Measurements from ENCODE around the gene GGT6. TPM values are rescaled to one million over a fixed set of nuclear protein-coding genes. Genes with fewer than 3 reads are reported as not detected.

Gene GGT6
- total RNA-seq, 1 experiment from 2014 or later: 3.7 TPM

GRCh38 chr17:4600563-4600962 is 40.2 kb upstream of the GGT6 start:
- Histone ChIP-seq H3K27ac (no peak overlapping the region), H3K79me2 (ENCODE audit: low read depth) (no peaks in the 10 kb centered on the region), H4K20me1 (ENCODE audit: insufficient read depth) (no peaks in the 10 kb centered on the region), H2AFZ (no peak overlapping the region), H3K27me3 (ENCODE audit: insufficient read depth, low read depth) (peaks cover 31% of the 10 kb centered on the region), H3K9me3 (ENCODE audit: insufficient read depth, low read depth) (no peaks in the 10 kb centered on the region), H3K36me3 (ENCODE audit: low read depth) (no peaks in the 10 kb centered on the region), H3K4me1 (replicated peaks; ENCODE audit: insufficient read depth) (peaks cover 16% of the 10 kb centered on the region), H3F3A (ENCODE audit: insufficient read depth, low read depth) (peaks cover 13% of the 10 kb centered on the region; the same call in 1 of the 2 replicates), H3K4me3 (no peak overlapping the region), H3K4me2 (peak overlapping the region; percentile 37), H3K9me2 (ENCODE audit: insufficient read depth) (no peaks in the 10 kb centered on the region)
- no peak for DNase-seq
- ChIA-PET CTCF (interaction anchor here (0.5 to 0.6 kb wide), 3 partner anchors 25 to 211 kb away, joined by 4 to 7 read pairs (median 6); no protein-coding TSS in a partner anchor), POLR2A (ENCODE audit: unreplicated experiment) (interaction anchor here (0.5 to 0.7 kb wide), 2 partner anchors 23 to 313 kb away, joined by 5 to 8 read pairs; no protein-coding TSS in a partner anchor)
- intact Hi-C loops (cut with micrococcal nuclease; ENCODE audit: unreplicated experiment): no loop called here
- TF ChIP-seq EZH2 (IDR thresholded peaks at IDR 0.05; ENCODE audit: low read depth): no peak
- no TSS peak for BruUV-seq (replicated peaks)

- POLR2A ChIA-PET (ENCODE audit: unreplicated experiment): interaction anchor here (0.5 to 0.7 kb wide), 3 partner anchors 22 to 314 kb away, joined by 5 to 17 read pairs (median 8); no protein-coding TSS in a partner anchor
- no peak overlapping the region for H3K27ac ChIP-seq
- no TSS peak for BruUV-seq (replicated peaks)
These were observed 39.3 kb upstream of the GGT6 start for GRCh38 chr17:4599505-4600281.

GRCh38 chr17:4598776-4599504 is 38.6 kb upstream of the GGT6 start:
- TF ChIP-seq CTCF (conservative IDR thresholded peaks at IDR 0.05): no peak
- no peak for TF ChIP-seq EZH2 (IDR thresholded peaks at IDR 0.05; ENCODE audit: low read depth)
- Histone ChIP-seq H3K27me3 (ENCODE audit: insufficient read depth, low read depth) (peaks cover 31% of the 10 kb centered on the region), H3K4me3 (no peak overlapping the region), H3K4me1 (replicated peaks; ENCODE audit: insufficient read depth) (peaks cover 16% of the 10 kb centered on the region), H3K4me2 (no peak overlapping the region), H3K27ac (no peak overlapping the region), H3F3A (ENCODE audit: insufficient read depth, low read depth) (peaks cover 13% of the 10 kb centered on the region; the same call in 1 of the 2 replicates), H3K36me3 (ENCODE audit: low read depth) (no peaks in the 10 kb centered on the region), H2AFZ (no peak overlapping the region), H3K79me2 (ENCODE audit: low read depth) (no peaks in the 10 kb centered on the region), H3K9me3 (ENCODE audit: insufficient read depth, low read depth) (no peaks in the 10 kb centered on the region), H3K9me2 (ENCODE audit: insufficient read depth) (no peaks in the 10 kb centered on the region), H4K20me1 (ENCODE audit: insufficient read depth) (no peaks in the 10 kb centered on the region)
- DNase-seq: no peak
- no TSS peak for BruUV-seq (replicated peaks)
- ChIA-PET CTCF (interaction anchor here (0.6 to 1.0 kb wide), 4 partner anchors 38 to 465 kb away, joined by 4 to 9 read pairs (median 8); no protein-coding TSS in a partner anchor), POLR2A (ENCODE audit: unreplicated experiment) (no interaction called here)
- intact Hi-C loops (cut with micrococcal nuclease; ENCODE audit: unreplicated experiment): no loop called here

More at GRCh38 chr17:4599505-4600281, 39.3 kb upstream of the GGT6 start:
- peak in 1 of 2 experiments; percentile 73 for DNase-seq
- H3K79me2 ChIP-seq (ENCODE audit: low read depth): no peaks in the 10 kb centered on the region
- H3F3A ChIP-seq (ENCODE audit: insufficient read depth, low read depth): peaks cover 13% of the 10 kb centered on the region; the same call in 1 of the 2 replicates
- H3K4me3 ChIP-seq: no peak overlapping the region
- H3K9me3 ChIP-seq (ENCODE audit: insufficient read depth, low read depth): no peaks in the 10 kb centered on the region
- intact Hi-C loops (cut with micrococcal nuclease; ENCODE audit: unreplicated experiment): no loop called here
- no peak for TF ChIP-seq CTCF (conservative IDR thresholded peaks at IDR 0.05)
- no peak for TF ChIP-seq EZH2 (IDR thresholded peaks at IDR 0.05; ENCODE audit: low read depth)
- H3K27me3 ChIP-seq (ENCODE audit: insufficient read depth, low read depth): peaks cover 31% of the 10 kb centered on the region
- no peaks in the 10 kb centered on the region for H3K9me2 ChIP-seq (ENCODE audit: insufficient read depth)
- no peaks in the 10 kb centered on the region for H4K20me1 ChIP-seq (ENCODE audit: insufficient read depth)
- CTCF ChIA-PET: interaction anchor here (0.5 to 0.6 kb wide), 3 partner anchors 25 to 210 kb away, joined by 4 to 7 read pairs (median 6); no protein-coding TSS in a partner anchor
- H3K36me3 ChIP-seq (ENCODE audit: low read depth): no peaks in the 10 kb centered on the region
- peak overlapping the region; percentile 37 for H3K4me2 ChIP-seq
- 0 out of 2 replicates have a peak overlapping the region, but pooled peaks have one; percentile 5 for H2AFZ ChIP-seq
- H3K4me1 ChIP-seq (replicated peaks; ENCODE audit: insufficient read depth): peaks cover 16% of the 10 kb centered on the region
